Colonic mucosa (tissue), 4 donors: ENCODE results near the gene PCSK1. TPM values are rescaled to one million over a fixed set of nuclear protein-coding genes. Genes with fewer than 3 reads are reported as not detected.

ENCODE experiments used
- DNase-seq: peaks from one replicate; pipeline ENCODE4 v3.0.0-alpha.2; 2020
- H3K27ac ChIP-seq: fragments of 200-600 bp; one replicate; pipeline ENCODE4 v1.8.0; 2021
- H3K27me3 ChIP-seq: fragments of 200-600 bp; one replicate; pipeline ENCODE4 v1.8.0; 2021
- H3K36me3 ChIP-seq: fragments of 200-600 bp; one replicate; pipeline ENCODE4 v1.8.0; 2021
- H3K4me1 ChIP-seq: fragments of 200-600 bp; one replicate; pipeline ENCODE4 v1.8.0; 2021; ENCODE audit warnings: mild to moderate bottlenecking
- H3K4me3 ChIP-seq: fragments of 200-600 bp; one replicate; pipeline ENCODE4 v1.8.0; 2021
- H3K9ac ChIP-seq, 2 donors: one replicate each; pipeline ENCODE4 v1.7.0; 2013; ENCODE audit warnings: control low read depth in 2 of 2, low read depth in 2 of 2, low read length in 2 of 2
- H3K9me3 ChIP-seq: fragments of 200-600 bp; one replicate; pipeline ENCODE4 v1.8.0; 2021
- CTCF ChIP-seq: fragments of 200-600 bp; IDR thresholded peaks from one replicate; pipeline ENCODE4 v1.8.0; 2022; ENCODE audit warnings: antibody characterized with exemption, mild to moderate bottlenecking
- intact Hi-C: fragments of 100-400 bp; cut with DNase I; formaldehyde crosslinking; loops from one replicate; pipeline ENCODE4 v1.14.1; 2022
- total RNA-seq, 2 donors: library from RNA; stranded (reverse); fragmentation: NEBNext Ultra II Directional in 1 of 2; extraction: Animal tissue kit (Norgen Biotek cat#: 25700) in 1 of 2; gene quantifications; one replicate each; pipeline ENCODE4 v1.2.1, GENCODE V29; 2021
- donor health status: healthy.
- donor health status: DM: no; HTN: no; CAD: no.
- donor health status: DM: no; HTN: no; CAD: no.

PCSK1 gene
- total RNA-seq, 2 donors from 2014 or later: 3.6 to 4.6 TPM

DNA sequence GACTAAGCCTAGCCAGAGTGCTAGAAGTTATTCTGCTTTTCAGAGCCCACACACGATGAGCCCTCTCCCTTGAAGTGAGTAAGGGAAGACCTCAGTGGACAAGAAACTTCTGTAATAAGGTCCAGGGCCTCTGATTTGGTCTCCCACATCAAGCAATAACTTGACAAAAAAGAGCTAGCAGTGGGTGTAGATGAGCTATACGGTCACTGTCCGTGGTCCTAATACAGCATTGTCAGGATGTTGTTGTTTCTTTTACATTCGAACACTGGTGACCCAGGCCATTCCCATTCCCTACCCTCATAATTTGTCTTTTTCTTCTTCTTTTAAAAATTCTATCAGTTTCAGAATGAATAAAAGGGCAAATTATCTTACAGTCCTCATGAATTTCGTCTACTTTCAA lies 5.2 kb downstream of the PCSK1 start:
- no peaks in the 10 kb centered on the region for H3K4me1 ChIP-seq
- no peaks in the 10 kb centered on the region for H3K9me3 ChIP-seq
- intact Hi-C loops: no loop called here
- no peak overlapping the region for H3K27ac ChIP-seq
- DNase-seq: no peak
- H3K27me3 ChIP-seq: peaks cover 12% of the 10 kb centered on the region
- no peak for TF ChIP-seq CTCF
- no peaks in the 10 kb centered on the region for H3K36me3 ChIP-seq
- no peak overlapping the region for H3K9ac ChIP-seq
- H3K4me3 ChIP-seq: no peak overlapping the region

- no peak for TF ChIP-seq CTCF
- Histone ChIP-seq H3K4me1 (no peaks in the 10 kb centered on the region), H3K4me3 (no peak overlapping the region), H3K9me3 (no peaks in the 10 kb centered on the region), H3K36me3 (no peaks in the 10 kb centered on the region), H3K27me3 (peaks cover 2% of the 10 kb centered on the region), H3K9ac (no peak overlapping the region), H3K27ac (no peak overlapping the region)
- intact Hi-C loops: no loop called here
- no peak for DNase-seq
Observed at GRCh38 chr5:96426831-96427230, 6.2 kb downstream of the PCSK1 start.

DNA sequence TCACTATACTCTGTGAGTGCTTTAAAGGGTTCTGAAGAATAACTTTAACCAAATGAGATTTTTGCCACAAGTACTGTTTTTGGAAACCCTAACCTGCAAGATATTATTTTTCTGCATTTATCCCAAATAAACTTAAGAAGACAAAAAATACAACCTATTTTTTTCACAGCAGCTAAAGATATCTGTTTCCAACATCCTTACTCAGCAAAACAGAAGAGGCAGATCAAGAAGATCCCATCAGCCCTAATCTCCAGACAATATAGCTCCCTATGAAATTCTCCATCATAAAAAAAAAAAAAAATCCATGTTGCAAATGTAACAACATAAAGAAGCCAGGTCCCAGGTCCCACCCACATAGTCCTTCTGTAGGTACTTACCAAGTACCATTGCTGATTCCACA lies 7.6 kb downstream of the PCSK1 start:
- Histone ChIP-seq H3K4me1 (no peaks in the 10 kb centered on the region), H3K27ac (no peak overlapping the region), H3K9ac (no peak overlapping the region), H3K36me3 (no peaks in the 10 kb centered on the region), H3K4me3 (no peak overlapping the region), H3K27me3 (no peaks in the 10 kb centered on the region), H3K9me3 (no peaks in the 10 kb centered on the region)
- DNase-seq: no peak
- intact Hi-C loops: no loop called here
- no peak for TF ChIP-seq CTCF

DNA sequence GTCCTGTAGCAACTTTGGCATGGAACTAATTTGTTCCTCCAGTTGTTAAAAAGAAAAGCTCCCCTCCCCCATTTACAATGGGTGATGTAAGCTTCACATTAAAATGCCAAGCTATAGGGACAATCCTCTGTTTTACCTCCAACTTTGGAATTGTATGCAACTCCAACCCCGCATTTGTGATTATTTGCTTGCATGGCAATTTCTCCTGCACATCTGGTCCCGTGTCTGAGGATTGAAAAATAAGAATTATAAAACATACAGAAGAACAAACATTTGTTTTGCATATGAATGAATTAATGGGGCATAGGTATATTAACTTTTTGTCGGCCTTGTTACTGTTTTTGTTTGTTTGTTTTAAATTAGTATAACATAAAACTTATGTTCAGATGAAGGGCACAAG lies 17.2 kb downstream of the PCSK1 start:
- TF ChIP-seq CTCF: no peak
- no peaks in the 10 kb centered on the region for H3K9me3 ChIP-seq
- H3K27ac ChIP-seq: no peak overlapping the region
- H3K4me3 ChIP-seq: no peak overlapping the region
- H3K4me1 ChIP-seq: no peaks in the 10 kb centered on the region
- H3K9ac ChIP-seq: no peak overlapping the region
- no peaks in the 10 kb centered on the region for H3K27me3 ChIP-seq
- H3K36me3 ChIP-seq: no peaks in the 10 kb centered on the region
- DNase-seq: no peak
- intact Hi-C loops: no loop called here

DNA sequence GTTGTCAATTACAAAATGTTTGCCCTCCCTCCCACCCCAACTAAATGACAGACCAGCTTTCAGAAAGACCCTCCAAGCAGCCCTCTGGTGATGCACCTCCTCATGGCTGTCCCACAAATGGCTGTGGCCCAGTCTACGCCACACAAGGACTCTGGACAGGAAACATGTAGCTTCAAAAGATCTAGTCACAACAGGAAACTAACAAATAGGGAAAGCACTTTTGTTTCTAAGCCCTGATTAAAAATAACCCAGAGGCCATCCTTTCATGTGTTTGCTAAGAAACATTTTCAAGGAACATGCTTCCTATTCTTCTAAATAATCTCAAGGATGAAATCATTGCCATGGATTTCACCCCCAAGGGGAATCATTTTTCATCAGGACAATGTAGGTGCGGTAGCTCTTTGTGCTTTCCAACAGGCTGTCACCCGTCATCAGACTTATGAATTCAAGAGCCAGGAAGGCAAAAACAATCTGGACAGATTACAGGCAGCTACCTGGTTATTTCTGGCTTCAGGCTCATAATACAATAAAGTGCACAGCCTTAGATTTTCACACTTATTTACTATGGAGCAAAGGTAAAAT lies 20.1 kb downstream of the PCSK1 start:
- intact Hi-C loops: no loop called here
- no peak for TF ChIP-seq CTCF
- Histone ChIP-seq H3K4me3 (no peak overlapping the region), H3K4me1 (no peaks in the 10 kb centered on the region), H3K9ac (no peak overlapping the region), H3K9me3 (no peaks in the 10 kb centered on the region), H3K36me3 (no peaks in the 10 kb centered on the region), H3K27ac (no peak overlapping the region), H3K27me3 (no peaks in the 10 kb centered on the region)
- DNase-seq: no peak
